ENCODE results near the gene SPATA20. TPM values are rescaled to one million over a fixed set of nuclear protein-coding genes. Genes with fewer than 3 reads are reported as not detected.

The SPATA20 gene
- total RNA-seq, 1 donor, result 142 TPM

DNA sequence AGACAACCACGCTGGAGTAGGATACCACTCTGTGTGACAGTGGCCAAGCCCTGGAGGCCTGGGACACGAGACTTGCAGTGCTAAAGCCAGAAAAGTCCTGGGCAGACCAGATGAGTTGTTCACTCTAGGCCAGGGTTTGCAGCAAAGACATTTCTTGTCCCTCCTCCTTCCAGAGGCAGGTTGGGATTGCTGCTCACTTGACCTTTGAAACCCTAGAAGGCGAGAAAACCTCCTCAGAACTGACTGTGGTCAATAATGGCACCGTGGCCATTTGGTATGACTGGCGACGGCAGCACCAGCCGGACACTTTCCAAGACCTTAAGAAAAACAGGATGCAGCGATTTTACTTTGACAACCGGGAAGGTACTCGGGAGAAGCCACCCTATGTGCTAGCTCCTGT is 24.2 kb upstream of the SPATA20 start:
- H4K20me1 ChIP-seq (ENCODE audit: insufficient read depth, low read length), result no peaks in the 10 kb centered on the region
- no peak overlapping the region for H3K4me2 ChIP-seq (ENCODE audit: insufficient read depth, low read length)
- H3K4me1 ChIP-seq (ENCODE audit: insufficient read depth, low read length), result no peaks in the 10 kb centered on the region
- no peak overlapping the region for H3K4me3 ChIP-seq (ENCODE audit: insufficient read depth, low read length)
- peak; percentile 21 for DNase-seq (ENCODE audit: insufficient read length, low spot score, missing footprints)
- H3K27ac ChIP-seq (ENCODE audit: low read depth, low read length), result no peak overlapping the region
- no peaks in the 10 kb centered on the region for H3K27me3 ChIP-seq (ENCODE audit: insufficient read depth, low read length)
- H2AFZ ChIP-seq (ENCODE audit: low read length), result no peak overlapping the region
- H3K79me2 ChIP-seq (ENCODE audit: insufficient read depth, low read length), result no peaks in the 10 kb centered on the region
- H3K36me3 ChIP-seq (ENCODE audit: insufficient read depth, low read length), result no peaks in the 10 kb centered on the region
- TF ChIP-seq, protein P1, sequence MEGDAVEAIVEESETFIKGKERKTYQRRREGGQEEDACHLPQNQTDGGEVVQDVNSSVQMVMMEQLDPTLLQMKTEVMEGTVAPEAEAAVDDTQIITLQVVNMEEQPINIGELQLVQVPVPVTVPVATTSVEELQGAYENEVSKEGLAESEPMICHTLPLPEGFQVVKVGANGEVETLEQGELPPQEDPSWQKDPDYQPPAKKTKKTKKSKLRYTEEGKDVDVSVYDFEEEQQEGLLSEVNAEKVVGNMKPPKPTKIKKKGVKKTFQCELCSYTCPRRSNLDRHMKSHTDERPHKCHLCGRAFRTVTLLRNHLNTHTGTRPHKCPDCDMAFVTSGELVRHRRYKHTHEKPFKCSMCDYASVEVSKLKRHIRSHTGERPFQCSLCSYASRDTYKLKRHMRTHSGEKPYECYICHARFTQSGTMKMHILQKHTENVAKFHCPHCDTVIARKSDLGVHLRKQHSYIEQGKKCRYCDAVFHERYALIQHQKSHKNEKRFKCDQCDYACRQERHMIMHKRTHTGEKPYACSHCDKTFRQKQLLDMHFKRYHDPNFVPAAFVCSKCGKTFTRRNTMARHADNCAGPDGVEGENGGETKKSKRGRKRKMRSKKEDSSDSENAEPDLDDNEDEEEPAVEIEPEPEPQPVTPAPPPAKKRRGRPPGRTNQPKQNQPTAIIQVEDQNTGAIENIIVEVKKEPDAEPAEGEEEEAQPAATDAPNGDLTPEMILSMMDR (IDR thresholded peaks at IDR 0.05; ENCODE audit: extremely low read depth, low read depth, low read length), result no peak
- no peaks in the 10 kb centered on the region for H3K9me3 ChIP-seq (ENCODE audit: low read depth, low read length)

DNA sequence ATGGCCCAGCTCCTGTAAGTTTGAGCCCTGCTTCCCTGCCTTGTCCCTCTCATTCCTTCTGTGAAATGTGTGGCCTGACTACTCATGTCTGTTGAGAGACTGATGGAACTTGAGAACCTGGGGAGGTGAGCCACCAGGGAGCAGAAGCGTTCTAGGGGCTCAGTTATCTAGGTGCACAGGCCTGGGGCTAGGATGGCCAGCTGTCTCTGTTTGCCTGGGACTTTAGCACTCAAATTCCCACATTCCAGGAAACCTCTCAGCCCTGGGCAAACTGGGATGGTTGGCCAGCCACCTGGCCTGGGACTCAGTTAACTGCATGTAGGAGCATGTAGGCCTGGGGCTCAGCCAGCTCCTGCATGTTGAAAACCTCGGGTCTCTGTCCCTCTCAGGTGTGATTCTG is 23.8 kb upstream of the SPATA20 start:
- DNase-seq (ENCODE audit: insufficient read length, low spot score, missing footprints), result peak; percentile 61
- Histone ChIP-seq H3K27me3 (ENCODE audit: insufficient read depth, low read length) (no peaks in the 10 kb centered on the region), H3K9me3 (ENCODE audit: low read depth, low read length) (no peaks in the 10 kb centered on the region), H3K4me3 (ENCODE audit: insufficient read depth, low read length) (no peak overlapping the region), H4K20me1 (ENCODE audit: insufficient read depth, low read length) (no peaks in the 10 kb centered on the region), H3K36me3 (ENCODE audit: insufficient read depth, low read length) (no peaks in the 10 kb centered on the region), H3K4me2 (ENCODE audit: insufficient read depth, low read length) (no peak overlapping the region), H3K27ac (ENCODE audit: low read depth, low read length) (no peak overlapping the region), H2AFZ (ENCODE audit: low read length) (no peak overlapping the region), H3K79me2 (ENCODE audit: insufficient read depth, low read length) (no peaks in the 10 kb centered on the region), H3K4me1 (ENCODE audit: insufficient read depth, low read length) (no peaks in the 10 kb centered on the region)
- TF ChIP-seq, protein P1 (IDR thresholded peaks at IDR 0.05; ENCODE audit: extremely low read depth, low read depth, low read length), result no peak

DNA sequence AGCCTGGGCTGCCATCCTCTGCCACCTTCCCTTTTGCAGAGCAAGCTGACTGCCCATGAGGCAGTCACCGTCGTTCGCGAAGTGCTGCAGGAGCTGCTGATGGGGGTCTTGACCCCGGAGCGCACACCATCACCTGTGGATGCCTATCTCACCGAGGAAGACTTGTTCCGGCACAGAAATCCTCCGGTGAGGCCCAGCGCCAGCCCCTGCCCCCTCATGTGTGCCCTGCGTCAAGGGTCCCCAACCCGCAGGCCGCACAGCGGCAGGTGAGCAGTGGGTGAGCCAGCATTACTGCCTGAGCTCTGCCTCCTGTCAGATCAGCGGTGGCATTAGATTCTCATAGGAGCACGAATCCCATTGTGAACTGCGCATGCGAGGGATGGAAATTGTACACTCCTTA is 22.1 kb upstream of the SPATA20 start:
- Histone ChIP-seq H3K4me2 (ENCODE audit: insufficient read depth, low read length) (no peak overlapping the region), H3K4me3 (ENCODE audit: insufficient read depth, low read length) (no peak overlapping the region), H3K9me3 (ENCODE audit: low read depth, low read length) (no peaks in the 10 kb centered on the region), H4K20me1 (ENCODE audit: insufficient read depth, low read length) (no peaks in the 10 kb centered on the region), H3K79me2 (ENCODE audit: insufficient read depth, low read length) (no peaks in the 10 kb centered on the region), H3K27ac (ENCODE audit: low read depth, low read length) (no peak overlapping the region), H3K4me1 (ENCODE audit: insufficient read depth, low read length) (no peaks in the 10 kb centered on the region), H2AFZ (ENCODE audit: low read length) (no peak overlapping the region), H3K36me3 (ENCODE audit: insufficient read depth, low read length) (no peaks in the 10 kb centered on the region), H3K27me3 (ENCODE audit: insufficient read depth, low read length) (peaks cover 6% of the 10 kb centered on the region)
- DNase-seq (ENCODE audit: insufficient read length, low spot score, missing footprints), result peak; percentile 53
- TF ChIP-seq, protein P1 (IDR thresholded peaks at IDR 0.05; ENCODE audit: extremely low read depth, low read depth, low read length), result no peak

DNA sequence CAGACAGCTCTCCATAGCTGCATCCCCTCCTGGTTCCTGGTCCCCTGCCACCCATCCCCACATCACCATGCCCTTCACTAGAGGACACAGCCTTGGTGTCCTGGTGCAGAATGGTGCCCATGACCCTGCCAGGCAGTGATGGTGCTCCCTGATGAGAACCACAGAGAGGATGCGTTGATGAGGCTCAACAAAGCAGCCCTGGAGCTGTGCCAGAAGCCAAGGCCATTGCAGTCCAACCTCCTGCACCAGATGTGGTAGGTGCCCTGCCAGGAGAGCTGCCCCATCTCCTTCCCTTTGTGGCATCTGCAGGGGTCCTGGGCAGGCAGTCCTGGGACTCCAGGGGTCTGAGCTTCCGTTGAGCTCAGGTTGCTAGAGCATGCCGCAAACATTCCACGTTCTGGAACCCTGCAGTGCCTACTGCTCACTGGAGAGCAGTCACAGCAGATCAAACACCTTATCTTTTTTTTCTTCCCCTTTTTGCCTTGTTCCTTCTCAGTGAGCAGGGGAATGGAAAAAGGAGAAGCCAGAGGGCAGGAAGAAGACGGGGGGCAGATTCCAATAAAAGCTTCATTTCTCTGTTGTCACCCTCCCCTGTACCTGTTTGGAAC is 19.7 kb upstream of the SPATA20 start:
- peaks cover 19% of the 10 kb centered on the region for H3K27me3 ChIP-seq (ENCODE audit: insufficient read depth, low read length)
- no peak overlapping the region for H2AFZ ChIP-seq (ENCODE audit: low read length)
- H3K27ac ChIP-seq (ENCODE audit: low read depth, low read length), result no peak overlapping the region
- no peaks in the 10 kb centered on the region for H3K36me3 ChIP-seq (ENCODE audit: insufficient read depth, low read length)
- TF ChIP-seq, protein P1 (IDR thresholded peaks at IDR 0.05; ENCODE audit: extremely low read depth, low read depth, low read length), result no peak
- no peaks in the 10 kb centered on the region for H3K9me3 ChIP-seq (ENCODE audit: low read depth, low read length)
- no peaks in the 10 kb centered on the region for H3K79me2 ChIP-seq (ENCODE audit: insufficient read depth, low read length)
- no peaks in the 10 kb centered on the region for H3K4me1 ChIP-seq (ENCODE audit: insufficient read depth, low read length)
- no peak overlapping the region for H3K4me3 ChIP-seq (ENCODE audit: insufficient read depth, low read length)
- peak; percentile 78 for DNase-seq (ENCODE audit: insufficient read length, low spot score, missing footprints)
- no peaks in the 10 kb centered on the region for H4K20me1 ChIP-seq (ENCODE audit: insufficient read depth, low read length)
- H3K4me2 ChIP-seq (ENCODE audit: insufficient read depth, low read length), result no peak overlapping the region
